Measurements from ENCODE around the gene GLP2R. TPM values are rescaled to one million over a fixed set of nuclear protein-coding genes. Genes with fewer than 3 reads are reported as not detected.

Gene GLP2R
- polyA plus RNA-seq, 1 of the 3 experiments (the other 2 are of a cell fraction), result not detected

DNA sequence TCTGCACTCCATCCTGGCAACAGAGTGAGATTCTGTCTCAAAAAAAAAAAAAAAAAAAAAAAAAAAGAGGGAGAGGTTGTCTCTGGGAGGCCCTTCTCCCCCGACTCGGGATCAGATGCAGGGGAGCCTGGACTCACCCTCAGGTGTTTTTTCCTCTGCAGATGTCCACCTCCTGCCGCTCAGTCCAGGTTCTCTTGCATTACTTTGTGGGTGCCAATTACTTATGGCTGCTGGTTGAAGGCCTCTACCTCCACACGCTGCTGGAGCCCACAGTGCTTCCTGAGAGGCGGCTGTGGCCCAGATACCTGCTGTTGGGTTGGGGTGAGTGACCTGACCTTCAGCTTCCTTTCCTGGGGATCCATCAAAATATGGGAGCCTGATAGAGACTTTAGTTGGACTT is 34.1 kb downstream of the GLP2R start:
- TF ChIP-seq, protein P1, sequence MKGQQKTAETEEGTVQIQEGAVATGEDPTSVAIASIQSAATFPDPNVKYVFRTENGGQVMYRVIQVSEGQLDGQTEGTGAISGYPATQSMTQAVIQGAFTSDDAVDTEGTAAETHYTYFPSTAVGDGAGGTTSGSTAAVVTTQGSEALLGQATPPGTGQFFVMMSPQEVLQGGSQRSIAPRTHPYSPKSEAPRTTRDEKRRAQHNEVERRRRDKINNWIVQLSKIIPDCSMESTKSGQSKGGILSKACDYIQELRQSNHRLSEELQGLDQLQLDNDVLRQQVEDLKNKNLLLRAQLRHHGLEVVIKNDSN (IDR thresholded peaks at IDR 0.05; ENCODE audit: borderline replicate concordance, low read depth), result no peak
- TF ChIP-seq NFIC (IDR thresholded peaks at IDR 0.05; ENCODE audit: borderline replicate concordance) (no peak), FOXM1 (IDR thresholded peaks at IDR 0.05; ENCODE audit: low read depth) (no peak), GABPA (IDR thresholded peaks at IDR 0.05; ENCODE audit: low read depth) (no peak), USF2 (IDR thresholded peaks at IDR 0.05; ENCODE audit: borderline replicate concordance, low read depth, low read length) (no peak), GATA2 (CRISPR knock-in tag; IDR thresholded peaks at IDR 0.05) (no peak), CHD2 (IDR thresholded peaks at IDR 0.05; ENCODE audit: low read length, partially characterized antibody) (no peak), CTCF (IDR thresholded peaks at IDR 0.05) (no peak), SMC3 (IDR thresholded peaks at IDR 0.05; ENCODE audit: low read depth, low read length) (no peak), RFX5 (IDR thresholded peaks at IDR 0.05; ENCODE audit: low read length) (no peak), NRF1 (IDR thresholded peaks at IDR 0.05; ENCODE audit: low read depth, low read length) (no peak), FOXJ3 (CRISPR knock-in tag; IDR thresholded peaks at IDR 0.05) (no peak), MEF2A (IDR thresholded peaks at IDR 0.05; ENCODE audit: borderline replicate concordance, low read depth) (no peak), YY1 (IDR thresholded peaks at IDR 0.05; ENCODE audit: low read depth) (no peak), RCOR1 (IDR thresholded peaks at IDR 0.05; ENCODE audit: low read length) (no peak), PBX3 (IDR thresholded peaks at IDR 0.05) (no peak)
- TF ChIP-seq, protein P2, sequence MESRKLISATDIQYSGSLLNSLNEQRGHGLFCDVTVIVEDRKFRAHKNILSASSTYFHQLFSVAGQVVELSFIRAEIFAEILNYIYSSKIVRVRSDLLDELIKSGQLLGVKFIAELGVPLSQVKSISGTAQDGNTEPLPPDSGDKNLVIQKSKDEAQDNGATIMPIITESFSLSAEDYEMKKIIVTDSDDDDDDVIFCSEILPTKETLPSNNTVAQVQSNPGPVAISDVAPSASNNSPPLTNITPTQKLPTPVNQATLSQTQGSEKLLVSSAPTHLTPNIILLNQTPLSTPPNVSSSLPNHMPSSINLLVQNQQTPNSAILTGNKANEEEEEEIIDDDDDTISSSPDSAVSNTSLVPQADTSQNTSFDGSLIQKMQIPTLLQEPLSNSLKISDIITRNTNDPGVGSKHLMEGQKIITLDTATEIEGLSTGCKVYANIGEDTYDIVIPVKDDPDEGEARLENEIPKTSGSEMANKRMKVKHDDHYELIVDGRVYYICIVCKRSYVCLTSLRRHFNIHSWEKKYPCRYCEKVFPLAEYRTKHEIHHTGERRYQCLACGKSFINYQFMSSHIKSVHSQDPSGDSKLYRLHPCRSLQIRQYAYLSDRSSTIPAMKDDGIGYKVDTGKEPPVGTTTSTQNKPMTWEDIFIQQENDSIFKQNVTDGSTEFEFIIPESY (IDR thresholded peaks at IDR 0.05; ENCODE audit: borderline replicate concordance, low read depth), result no peak
- TF ChIP-seq, protein P3, sequence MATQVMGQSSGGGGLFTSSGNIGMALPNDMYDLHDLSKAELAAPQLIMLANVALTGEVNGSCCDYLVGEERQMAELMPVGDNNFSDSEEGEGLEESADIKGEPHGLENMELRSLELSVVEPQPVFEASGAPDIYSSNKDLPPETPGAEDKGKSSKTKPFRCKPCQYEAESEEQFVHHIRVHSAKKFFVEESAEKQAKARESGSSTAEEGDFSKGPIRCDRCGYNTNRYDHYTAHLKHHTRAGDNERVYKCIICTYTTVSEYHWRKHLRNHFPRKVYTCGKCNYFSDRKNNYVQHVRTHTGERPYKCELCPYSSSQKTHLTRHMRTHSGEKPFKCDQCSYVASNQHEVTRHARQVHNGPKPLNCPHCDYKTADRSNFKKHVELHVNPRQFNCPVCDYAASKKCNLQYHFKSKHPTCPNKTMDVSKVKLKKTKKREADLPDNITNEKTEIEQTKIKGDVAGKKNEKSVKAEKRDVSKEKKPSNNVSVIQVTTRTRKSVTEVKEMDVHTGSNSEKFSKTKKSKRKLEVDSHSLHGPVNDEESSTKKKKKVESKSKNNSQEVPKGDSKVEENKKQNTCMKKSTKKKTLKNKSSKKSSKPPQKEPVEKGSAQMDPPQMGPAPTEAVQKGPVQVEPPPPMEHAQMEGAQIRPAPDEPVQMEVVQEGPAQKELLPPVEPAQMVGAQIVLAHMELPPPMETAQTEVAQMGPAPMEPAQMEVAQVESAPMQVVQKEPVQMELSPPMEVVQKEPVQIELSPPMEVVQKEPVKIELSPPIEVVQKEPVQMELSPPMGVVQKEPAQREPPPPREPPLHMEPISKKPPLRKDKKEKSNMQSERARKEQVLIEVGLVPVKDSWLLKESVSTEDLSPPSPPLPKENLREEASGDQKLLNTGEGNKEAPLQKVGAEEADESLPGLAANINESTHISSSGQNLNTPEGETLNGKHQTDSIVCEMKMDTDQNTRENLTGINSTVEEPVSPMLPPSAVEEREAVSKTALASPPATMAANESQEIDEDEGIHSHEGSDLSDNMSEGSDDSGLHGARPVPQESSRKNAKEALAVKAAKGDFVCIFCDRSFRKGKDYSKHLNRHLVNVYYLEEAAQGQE (IDR thresholded peaks at IDR 0.05; ENCODE audit: low read depth, low read length), result no peak
- TF ChIP-seq, protein P4, sequence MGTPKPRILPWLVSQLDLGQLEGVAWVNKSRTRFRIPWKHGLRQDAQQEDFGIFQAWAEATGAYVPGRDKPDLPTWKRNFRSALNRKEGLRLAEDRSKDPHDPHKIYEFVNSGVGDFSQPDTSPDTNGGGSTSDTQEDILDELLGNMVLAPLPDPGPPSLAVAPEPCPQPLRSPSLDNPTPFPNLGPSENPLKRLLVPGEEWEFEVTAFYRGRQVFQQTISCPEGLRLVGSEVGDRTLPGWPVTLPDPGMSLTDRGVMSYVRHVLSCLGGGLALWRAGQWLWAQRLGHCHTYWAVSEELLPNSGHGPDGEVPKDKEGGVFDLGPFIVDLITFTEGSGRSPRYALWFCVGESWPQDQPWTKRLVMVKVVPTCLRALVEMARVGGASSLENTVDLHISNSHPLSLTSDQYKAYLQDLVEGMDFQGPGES (IDR thresholded peaks at IDR 0.05; ENCODE audit: low read depth, low read length), result no peak
- no peaks in the 10 kb centered on the region for H3K79me2 ChIP-seq (ENCODE audit: insufficient read depth)
- no peaks in the 10 kb centered on the region for H3K9me3 ChIP-seq
- CTCF ChIA-PET, result no interaction called here
- H3K9me2 ChIP-seq, result no peaks in the 10 kb centered on the region
- no peak overlapping the region for H3K27ac ChIP-seq (ENCODE audit: low read depth in 2 of 2, low read length in 1 of 2)
- no peaks in the 10 kb centered on the region for H3K27me3 ChIP-seq (ENCODE audit: insufficient read depth)
- H3K36me3 ChIP-seq (replicated peaks in 1 of 2; ENCODE audit: control insufficient read depth in 1 of 2, insufficient read depth in 2 of 2, low read length in 1 of 2), result no peaks in the 10 kb centered on the region
- H3K4me3 ChIP-seq (ENCODE audit: low read depth in 2 of 2, low read length in 1 of 2), result no peak overlapping the region
- H3K9ac ChIP-seq, result no peak overlapping the region
- 4% methylated on average over 3 of the region's 5 CpGs for WGBS (ENCODE audit: low lambda C conversion rate)
- no peak overlapping the region for H3K4me2 ChIP-seq
- no peaks in the 10 kb centered on the region for H3F3A ChIP-seq (replicated peaks; ENCODE audit: insufficient read depth)
- no peak overlapping the region for H2AFZ ChIP-seq (ENCODE audit: low read depth)
- no peaks in the 10 kb centered on the region for H4K20me1 ChIP-seq (ENCODE audit: insufficient read depth)
- no peaks in the 10 kb centered on the region for H3K4me1 ChIP-seq (ENCODE audit: control insufficient read depth in 1 of 2, insufficient read depth in 2 of 2, low read depth in 1 of 2, low read length in 1 of 2)
- no peak for DNase-seq
- POLR2A ChIA-PET, result no interaction called here
